Keratinocyte (primary cell): Measurements from ENCODE around the gene PPP1R3F. TPM values are rescaled to one million over a fixed set of nuclear protein-coding genes. Genes with fewer than 3 reads are reported as not detected.

Experiments used
- DNase-seq: peaks from one replicate; pipeline ENCODE4 v3.0.0-alpha.2; 2011; ENCODE audit warnings: low read depth, missing footprints, low spot score
- FAIRE-seq: peaks from 2 replicates; lab custom pipeline; 2011; peaks lifted over from hg19 to GRCh38; lab: Jason Lieb, UNC
- H2AFZ ChIP-seq: 2 replicates; pipeline ENCODE4 v1.6.0; 2012; ENCODE audit warnings: low read length, control low read depth, inconsistent platforms; ENCODE audit not compliant: control insufficient read depth
- H3K27ac ChIP-seq: 2 replicates; pipeline ENCODE4 v1.5.1; 2011; ENCODE audit warnings: low read length; ENCODE audit not compliant: control insufficient read depth, insufficient read depth
- H3K27me3 ChIP-seq: 3 replicates; pipeline ENCODE4 v1.6.0; 2011; ENCODE audit warnings: low read length; ENCODE audit not compliant: control insufficient read depth, insufficient read depth; ENCODE audit errors: extremely low read depth
- H3K36me3 ChIP-seq, 2 experiments: 2 replicates in 1 of 2; 3 replicates in 1 of 2; pipeline ENCODE4 v1.5.1; 2011; ENCODE audit warnings: low read length in 2 of 2, mild to moderate bottlenecking in 1 of 2; ENCODE audit not compliant: control insufficient read depth in 2 of 2, insufficient read depth in 2 of 2; ENCODE audit errors: extremely low read depth in 1 of 2
- H3K4me1 ChIP-seq: 3 replicates; pipeline ENCODE4 v1.5.1; 2011; ENCODE audit warnings: low read length; ENCODE audit not compliant: control insufficient read depth, insufficient read depth; ENCODE audit errors: extremely low read depth
- H3K4me2 ChIP-seq: 3 replicates; pipeline ENCODE4 v1.6.0; 2011; ENCODE audit warnings: low read depth, low read length; ENCODE audit not compliant: control insufficient read depth, insufficient read depth; ENCODE audit errors: extremely low read depth
- H3K4me3 ChIP-seq, 3 experiments: fragments of 200-600 bp in 1 of 3; sonication (generic) in 1 of 3; 2 replicates in 2 of 3; 3 replicates in 1 of 3; pipeline ENCODE4 v1.5.1; 2011 to 2016; ENCODE audit warnings: low read length in 3 of 3, mild to moderate bottlenecking in 3 of 3, control low read depth in 2 of 3, inconsistent platforms in 1 of 3, low read depth in 1 of 3, mixed read lengths in 1 of 3, mixed run types in 1 of 3, moderate library complexity in 1 of 3; ENCODE audit not compliant: control insufficient read depth in 2 of 3, insufficient read depth in 2 of 3; ENCODE audit errors: extremely low read depth in 1 of 3
- H3K79me2 ChIP-seq: 2 replicates; pipeline ENCODE4 v1.6.0; 2012; ENCODE audit warnings: low read length; ENCODE audit not compliant: control insufficient read depth, insufficient read depth
- H3K9ac ChIP-seq: 3 replicates; pipeline ENCODE4 v1.6.0; 2011; ENCODE audit warnings: low read length; ENCODE audit not compliant: control insufficient read depth, insufficient read depth; ENCODE audit errors: extremely low read depth
- H3K9me1 ChIP-seq: 3 replicates; pipeline ENCODE4 v1.6.0; 2011; ENCODE audit warnings: low read length; ENCODE audit not compliant: control insufficient read depth, insufficient read depth; ENCODE audit errors: extremely low read depth
- H3K9me3 ChIP-seq: 2 replicates; pipeline ENCODE4 v1.5.1; 2012; ENCODE audit warnings: low read depth, low read length; ENCODE audit not compliant: control insufficient read depth
- H4K20me1 ChIP-seq: 3 replicates; pipeline ENCODE4 v1.6.0; 2011; ENCODE audit warnings: low read length; ENCODE audit not compliant: control insufficient read depth, insufficient read depth; ENCODE audit errors: extremely low read depth
- CTCF ChIP-seq, 3 experiments: IDR thresholded peaks in 1 of 3; conservative IDR thresholded peaks in 1 of 3; optimal IDR thresholded peaks in 1 of 3; 2 replicates in 2 of 3; 3 replicates in 1 of 3; pipeline versions ENCODE3 to v1.5.1; 2011; ENCODE audit warnings: low read length in 3 of 3, mild to moderate bottlenecking in 3 of 3, moderate library complexity in 2 of 3, control low read depth in 1 of 3, inconsistent platforms in 1 of 3; ENCODE audit not compliant: insufficient read depth in 2 of 3; ENCODE audit errors: extremely low read depth in 1 of 3
- EZH2 ChIP-seq: IDR thresholded peaks from one replicate; pipeline ENCODE4 v1.6.1; 2012; ENCODE audit warnings: inconsistent platforms, mild to moderate bottlenecking, low read length, moderate library complexity
- dilution Hi-C: fragments of 300-500 bp; cut with MboI; formaldehyde crosslinking; loops from one replicate; pipeline ENCODE4 v1.7.0; 2020; ENCODE audit warnings: low sequenced_read_pairs; ENCODE audit not compliant: extremely low pct_ligation_motif_present
- polyA plus RNA-seq, 5 experiments: library from polyadenylated mRNA; depleted of rRNA in 3 of 5; stranded (reverse) in 3 of 5; stranded (forward) in 1 of 5; unstranded in 1 of 5; fragments of >200 nt; gene quantifications; 1 replicate in 1 of 5; 2 replicates in 3 of 5; 3 replicates in 1 of 5; pipeline versions ENCODE4 v1.2.1 to v1.2.3, GENCODE V29; 2011 to 2012; ENCODE audit warnings: missing spikeins in 2 of 5, low read depth in 1 of 5, low replicate concordance in 1 of 5

The PPP1R3F gene
- polyA plus RNA-seq, 1 donor (not counting 4 experiments of a cell fraction or from before 2014, with no cell fraction given), result 0.29 TPM

- no peaks in the 10 kb centered on the region for H3K9me1 ChIP-seq
- FAIRE-seq, result no peak
- peaks cover 3 to 4% of the 10 kb centered on the region in 2 experiments for H3K36me3 ChIP-seq
- no peaks in the 10 kb centered on the region for H3K79me2 ChIP-seq
- no peak overlapping the region for H3K4me2 ChIP-seq
- H3K4me3 ChIP-seq, result no peak overlapping the region
- no peaks in the 10 kb centered on the region for H4K20me1 ChIP-seq
- H3K4me1 ChIP-seq, result peaks cover 4% of the 10 kb centered on the region
- dilution Hi-C loops, result no loop called here
- no peak for DNase-seq
- TF ChIP-seq EZH2 (no peak), CTCF (optimal IDR thresholded peaks at IDR 0.05 in 1 of 3, IDR thresholded peaks at IDR 0.05 in 1 of 3, conservative IDR thresholded peaks at IDR 0.05 in 1 of 3; ENCODE audit: extremely low read depth in 1 of 3, insufficient read depth in 2 of 3, low read length in 3 of 3) (no peak)
- H3K27ac ChIP-seq, result no peak overlapping the region
- H3K9ac ChIP-seq, result no peak overlapping the region
- H3K9me3 ChIP-seq, result peaks cover 2% of the 10 kb centered on the region
- no peaks in the 10 kb centered on the region for H3K27me3 ChIP-seq
- H2AFZ ChIP-seq, result no peak overlapping the region
Measured at GRCh38 chrX:49247346-49247745, 22.2 kb upstream of the PPP1R3F start.

DNA sequence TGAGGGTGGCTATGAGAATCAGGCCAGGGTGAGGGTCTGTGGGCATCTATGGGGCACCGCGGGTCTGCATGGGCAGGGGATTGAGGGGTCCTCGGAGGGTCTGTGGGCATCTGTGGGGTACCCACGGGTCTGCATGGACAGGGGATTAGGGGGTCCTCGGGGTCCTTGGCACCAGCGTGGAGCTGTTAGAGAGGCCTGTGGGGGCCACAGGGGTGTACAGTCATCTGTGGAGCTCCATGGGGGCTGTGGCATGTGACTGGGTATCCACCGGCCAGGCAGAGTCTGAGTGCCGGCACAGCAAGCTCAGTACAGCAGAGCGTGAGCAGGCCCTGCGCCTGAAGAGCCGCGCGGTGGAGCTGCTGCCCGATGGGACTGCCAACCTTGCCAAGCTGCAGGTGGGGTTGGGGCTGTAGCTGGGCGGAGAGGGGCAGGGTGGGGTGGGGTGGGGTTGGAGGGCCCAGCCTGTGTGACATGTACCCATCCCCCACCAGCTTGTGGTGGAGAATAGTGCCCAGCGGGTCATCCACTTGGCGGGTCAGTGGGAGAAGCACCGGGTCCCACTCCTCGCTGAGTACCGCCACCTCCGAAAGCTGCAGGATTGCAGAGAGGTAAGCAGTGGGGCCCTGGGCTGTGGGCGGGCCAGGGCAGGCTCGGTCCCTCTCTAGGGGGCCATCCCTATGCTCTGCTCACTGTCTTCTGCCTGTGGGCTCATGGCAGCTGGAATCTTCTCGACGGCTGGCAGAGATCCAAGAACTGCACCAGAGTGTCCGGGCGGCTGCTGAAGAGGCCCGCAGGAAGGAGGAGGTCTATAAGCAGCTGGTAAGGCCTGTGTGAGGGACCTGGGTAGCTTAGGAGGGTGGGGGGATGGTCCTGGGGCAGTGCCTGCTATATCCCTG is 21.4 kb upstream of the PPP1R3F start:
- Histone ChIP-seq H3K79me2 (no peaks in the 10 kb centered on the region), H3K27me3 (no peaks in the 10 kb centered on the region), H3K9ac (no peak overlapping the region), H3K36me3 (peaks cover 0 to 2% of the 10 kb centered on the region in 2 experiments), H3K9me1 (no peaks in the 10 kb centered on the region), H4K20me1 (no peaks in the 10 kb centered on the region), H2AFZ (no peak overlapping the region), H3K4me3 (no peak overlapping the region), H3K4me2 (no peak overlapping the region), H3K4me1 (no peaks in the 10 kb centered on the region), H3K27ac (no peak overlapping the region), H3K9me3 (peaks cover 2% of the 10 kb centered on the region)
- no peak for DNase-seq
- dilution Hi-C loops, result no loop called here
- TF ChIP-seq CTCF (optimal IDR thresholded peaks at IDR 0.05 in 1 of 3, IDR thresholded peaks at IDR 0.05 in 1 of 3, conservative IDR thresholded peaks at IDR 0.05 in 1 of 3; ENCODE audit: extremely low read depth in 1 of 3, insufficient read depth in 2 of 3, low read length in 3 of 3), result no peak
- TF ChIP-seq EZH2, result no peak
- FAIRE-seq, result no peak
